Neural progenitor cell (in vitro differentiated cells): ENCODE results near the gene PRPF18.

Source experiments
- CTCF ChIP-seq: fragments of 200-600 bp; sonication (generic); IDR thresholded peaks from 2 replicates; pipeline ENCODE4 v1.5.1; 2017; ENCODE audit warnings: antibody characterized with exemption, mild to moderate bottlenecking
- EZH2 ChIP-seq: fragments of 200-600 bp; sonication (generic); IDR thresholded peaks from 2 replicates; pipeline ENCODE4 v1.6.1; 2017; ENCODE audit warnings: antibody characterized with exemption, mild to moderate bottlenecking, moderate library complexity

DNA sequence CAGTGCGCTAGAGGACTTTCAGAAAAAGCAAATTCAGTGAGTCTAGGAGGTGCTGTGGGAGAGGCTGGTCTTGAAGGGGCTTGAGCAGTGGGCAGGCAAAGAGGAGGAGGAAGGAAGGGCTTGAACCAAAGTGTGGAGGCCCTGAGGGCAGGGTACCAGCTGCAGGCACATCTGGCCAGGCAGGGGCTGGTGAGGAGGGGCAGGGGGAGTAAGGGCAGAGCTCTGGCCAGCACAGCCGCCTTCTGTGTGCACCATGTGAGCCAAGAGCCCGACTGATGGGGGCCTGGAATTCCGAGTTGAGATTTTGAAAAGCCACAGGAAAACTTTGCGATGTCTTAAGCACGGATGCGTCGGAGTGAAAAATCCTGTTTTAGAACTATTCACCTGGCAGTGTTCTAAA lies 74.5 kb downstream of the PRPF18 start:
- TF ChIP-seq CTCF: no peak
- TF ChIP-seq EZH2: no peak
